H54 (cell line): ENCODE measurements around the gene ALS2CL.

Source experiments
- DNase-seq: peaks from one replicate; pipeline ENCODE4 v3.0.0; 2011; ENCODE audit warnings: low spot score, mixed read lengths; ENCODE audit not compliant: insufficient read length
- FAIRE-seq: peaks from 3 replicates; lab custom pipeline; 2011; peaks lifted over from hg19 to GRCh38; lab: Jason Lieb, UNC
- POLR2A ChIP-seq: IDR thresholded peaks from 2 replicates; pipeline ENCODE4 v1.6.1; 2011; ENCODE audit warnings: low read depth, mild to moderate bottlenecking, low read length

Gene ALS2CL

GRCh38 chr3:46682974-46683373 lies 10.5 kb downstream of the ALS2CL start:
- DNase-seq, result no peak
- TF ChIP-seq POLR2A, result no peak
- FAIRE-seq, result no peak

- TF ChIP-seq POLR2A, result no peak
- DNase-seq (no peak), FAIRE-seq (no peak)
These were observed 11.5 kb downstream of the ALS2CL start for GRCh38 chr3:46681856-46682540.

DNA sequence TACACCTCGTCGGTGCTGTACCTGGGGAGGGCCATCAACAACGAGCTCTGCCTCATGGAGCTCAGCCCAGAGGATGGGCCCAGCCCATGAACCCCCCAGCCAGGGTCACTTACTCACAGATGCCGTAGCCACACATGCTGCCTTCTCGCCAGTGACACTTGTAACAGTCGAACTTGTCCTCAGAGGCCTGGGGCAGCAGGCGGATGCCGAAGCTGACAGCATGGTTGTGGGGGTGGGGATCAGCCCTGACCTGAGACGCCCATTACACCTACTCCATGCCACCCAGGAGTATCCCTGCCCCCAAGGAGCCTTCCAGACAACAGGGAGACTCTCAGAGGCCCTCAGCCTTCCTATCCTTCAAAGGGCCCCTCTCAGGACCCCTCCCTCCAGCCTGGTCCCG lies 12.1 kb downstream of the ALS2CL start:
- no peak for TF ChIP-seq POLR2A
- DNase-seq (no peak), FAIRE-seq (no peak)

DNA sequence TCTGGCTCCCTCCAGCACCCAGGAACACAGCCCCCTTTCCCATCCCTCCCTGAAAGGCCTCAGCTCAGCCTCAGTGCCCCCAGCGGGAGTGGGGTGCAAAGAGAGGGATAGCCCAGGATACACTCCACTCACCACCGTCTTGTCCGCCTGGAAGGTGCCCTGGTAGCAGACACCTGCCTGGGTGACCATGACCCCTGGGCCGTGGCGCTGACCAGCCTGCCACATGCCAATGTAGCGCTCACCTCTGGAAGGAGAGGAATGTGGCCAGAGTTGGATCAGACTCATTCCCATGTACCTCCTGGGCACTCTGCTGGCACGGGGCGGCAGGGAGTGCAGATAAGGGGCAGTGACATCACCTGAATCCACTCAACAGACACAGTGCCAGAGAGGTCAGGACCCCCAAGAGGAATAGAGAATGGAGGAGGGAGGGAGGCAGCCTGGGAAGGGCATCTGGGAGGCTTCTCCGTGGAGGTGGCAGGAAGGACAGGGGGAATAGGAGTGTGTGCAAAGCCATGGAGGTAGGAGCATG lies 13.1 kb downstream of the ALS2CL start:
- no peak for TF ChIP-seq POLR2A
- FAIRE-seq (no peak), DNase-seq (no peak)

DNA sequence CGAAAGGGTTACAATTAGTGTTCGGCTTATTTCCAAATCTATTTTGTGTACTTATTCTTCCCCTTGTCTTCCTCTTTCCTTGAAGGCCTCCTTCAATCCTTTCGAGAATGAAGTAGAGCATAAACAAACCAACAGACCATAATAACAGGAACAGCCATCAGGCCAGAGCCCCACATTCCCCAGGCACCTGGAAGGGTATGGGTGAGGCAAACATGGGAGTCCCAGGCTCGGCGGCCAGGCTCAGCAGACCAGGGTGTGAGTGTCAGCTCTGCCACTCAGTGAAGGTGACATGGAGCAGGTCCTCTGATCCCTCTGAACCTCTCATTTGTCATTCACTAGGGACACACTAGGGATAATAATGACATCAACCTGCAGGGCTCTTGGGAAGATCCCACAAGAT lies 13.8 kb downstream of the ALS2CL start:
- TF ChIP-seq POLR2A, result no peak
- no peak for FAIRE-seq

GRCh38 chr3:46678280-46678679 lies 15.2 kb downstream of the ALS2CL start:
- DNase-seq, result no peak
- no peak for FAIRE-seq
- no peak for TF ChIP-seq POLR2A

More for the DNA sequence above, 13.8 kb downstream of the ALS2CL start:
- no peak for DNase-seq

DNA sequence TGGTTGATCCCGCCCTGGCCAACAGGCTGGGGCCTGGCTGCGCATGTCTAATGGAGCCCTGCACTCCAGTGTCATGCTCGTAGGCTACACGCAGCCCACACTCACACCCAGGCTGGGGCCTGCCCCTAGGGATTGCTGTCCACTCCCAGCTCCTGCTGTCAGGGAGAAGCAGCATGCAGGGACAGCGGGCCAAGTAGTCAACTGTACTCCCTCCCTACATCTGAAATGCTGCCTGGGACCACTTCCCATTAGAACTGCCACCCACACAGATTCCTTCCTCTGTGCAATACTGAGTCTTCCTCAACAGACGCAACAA lies 16.1 kb downstream of the ALS2CL start:
- TF ChIP-seq POLR2A, result no peak

GRCh38 chr3:46676601-46677410 lies 16.7 kb downstream of the ALS2CL start:
- no peak for TF ChIP-seq POLR2A
- FAIRE-seq, result no peak
- no peak for DNase-seq

More for the DNA sequence above, 16.1 kb downstream of the ALS2CL start:
- FAIRE-seq, result no peak
- no peak for DNase-seq

GRCh38 chr3:46675843-46676567 lies 17.5 kb downstream of the ALS2CL start:
- DNase-seq (peak; percentile 65), FAIRE-seq (peak; percentile 84)
- TF ChIP-seq POLR2A, result no peak

- FAIRE-seq (no peak), DNase-seq (no peak)
- no peak for TF ChIP-seq POLR2A
These were observed 18.1 kb downstream of the ALS2CL start for GRCh38 chr3:46675426-46675825.

DNA sequence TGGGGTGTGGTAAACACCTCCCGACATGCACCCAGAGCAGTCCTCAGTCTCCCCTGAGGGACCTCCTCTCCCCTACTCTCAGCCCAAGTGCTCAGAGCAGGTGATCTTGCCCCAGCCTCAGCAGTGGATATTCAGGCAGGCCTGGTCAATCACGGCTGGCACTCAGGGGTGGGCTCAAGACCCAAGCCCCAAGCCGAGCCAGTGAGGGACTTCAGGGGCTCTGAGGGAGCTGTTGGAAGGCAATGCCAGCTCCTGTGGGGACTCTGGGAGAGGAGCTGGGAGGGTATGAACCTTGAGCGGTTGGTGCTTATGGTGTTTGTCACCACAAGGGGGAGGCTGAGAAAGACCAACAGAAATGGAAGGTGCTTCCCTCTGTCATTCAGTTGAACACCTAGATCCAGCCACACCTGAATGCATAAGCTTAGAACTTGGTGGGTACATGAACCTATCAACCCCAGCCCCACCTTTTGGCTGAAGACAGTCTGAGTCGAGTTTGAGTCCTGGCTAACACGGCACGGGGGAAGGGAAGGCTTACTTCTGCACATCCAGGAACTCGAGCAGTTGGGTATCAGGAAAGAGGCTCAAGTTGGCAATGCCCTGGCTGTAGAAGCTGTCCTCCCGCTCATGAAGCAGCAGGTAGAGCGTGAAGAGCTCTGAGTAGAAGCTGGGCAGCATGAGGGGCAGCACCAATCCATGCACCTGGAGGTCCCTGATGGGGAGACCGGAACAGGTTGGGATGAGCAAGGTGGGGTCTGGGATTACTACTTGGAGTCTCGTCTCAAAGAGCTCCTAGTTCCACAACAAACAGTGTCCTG lies 19.2 kb downstream of the ALS2CL start:
- FAIRE-seq, result no peak
- no peak for TF ChIP-seq POLR2A
- DNase-seq, result no peak

DNA sequence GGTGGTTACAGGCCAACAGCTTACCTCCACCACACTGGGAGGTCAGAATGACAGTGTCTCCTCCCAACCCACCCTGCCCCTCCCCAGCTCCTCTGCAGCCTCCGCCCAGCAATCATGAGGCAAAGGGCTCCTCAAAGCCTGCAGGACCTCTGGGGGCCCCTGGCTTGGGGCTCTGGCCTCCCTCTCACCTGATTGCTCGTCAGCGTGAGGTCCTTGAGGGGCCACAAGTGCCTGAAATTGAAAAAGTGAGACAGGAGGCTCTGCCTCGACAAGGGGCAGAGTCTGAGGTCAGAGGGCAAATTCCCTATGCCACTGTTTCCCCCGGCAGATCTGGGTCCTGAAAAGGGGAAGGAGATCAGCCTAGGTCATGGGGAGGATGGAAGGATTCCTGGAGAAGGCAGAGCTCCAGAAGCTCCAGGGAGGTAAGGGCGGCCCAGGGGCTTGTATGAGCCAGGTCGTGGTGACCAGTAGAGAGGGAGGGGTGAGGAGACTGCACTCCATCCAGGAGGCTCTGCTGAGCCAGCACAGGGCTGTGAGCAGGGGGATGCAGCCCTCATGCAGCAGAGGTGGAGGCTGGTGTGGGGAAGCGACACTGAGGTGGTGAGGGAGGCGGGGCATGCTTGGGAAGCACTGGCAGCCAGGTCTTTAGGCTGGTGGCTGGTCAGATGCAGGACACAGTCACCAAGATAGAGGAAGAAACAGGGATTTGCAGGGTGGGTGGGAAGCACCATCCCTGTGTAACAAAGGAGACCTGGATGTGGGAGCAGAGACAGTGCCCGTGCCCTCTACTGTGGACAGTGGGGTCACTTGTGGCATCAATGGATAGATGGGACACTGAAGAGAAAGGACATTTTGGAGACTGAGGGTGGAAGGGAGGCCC lies 20.1 kb downstream of the ALS2CL start:
- no peak for FAIRE-seq
- no peak for TF ChIP-seq POLR2A
- DNase-seq, result no peak
